HEK293 (cell line): Measurements from ENCODE around the gene HDAC7.

Experiments
- CTCF ChIA-PET: fragments of 350-600 bp; formaldehyde crosslinking; extraction: SDS; loops from one replicate; lab custom pipeline; 2021; ENCODE audit warnings: antibody characterized with exemption; lab: Yijun Ruan, JAX
- POLR2A ChIA-PET: fragments of 300-600 bp; formaldehyde crosslinking; extraction: SDS; loops from one replicate; lab custom pipeline; 2020; ENCODE audit warnings: antibody characterized with exemption, inconsistent platforms; lab: Yijun Ruan, JAX
- H3K27ac ChIP-seq: fragments of 200-500 bp; sonication (Bioruptor generic); 2 replicates; pipeline ENCODE4 v1.5.1; 2014; ENCODE audit warnings: low read depth, low read length, control low read depth, inconsistent platforms; ENCODE audit errors: extremely low read depth
- H3K36me3 ChIP-seq, 2 experiments: fragments of 200-500 bp in 1 of 2; sonication (Bioruptor generic) in 1 of 2; 1 replicate in 1 of 2; 2 replicates in 1 of 2; pipeline ENCODE4 v1.5.1; 2014 to 2017; ENCODE audit warnings: inconsistent platforms in 2 of 2, low read length in 2 of 2; ENCODE audit not compliant: control insufficient read depth in 2 of 2, insufficient read depth in 1 of 2
- H3K4me1 ChIP-seq: fragments of 200-500 bp; sonication (Bioruptor generic); 2 replicates; pipeline ENCODE4 v1.5.1; 2014; ENCODE audit warnings: mild to moderate bottlenecking, low read length, inconsistent platforms; ENCODE audit not compliant: control insufficient read depth, insufficient read depth
- H3K4me3 ChIP-seq: 2 replicates; pipeline ENCODE4 v1.5.1; 2011; ENCODE audit warnings: low read depth, mild to moderate bottlenecking, control low read depth, low read length, moderate library complexity
- H3K9me3 ChIP-seq: fragments of 200-500 bp; sonication (Bioruptor generic); 2 replicates; pipeline ENCODE4 v1.5.1; 2014; ENCODE audit warnings: low read depth, low read length, inconsistent platforms; ENCODE audit not compliant: control insufficient read depth, insufficient read depth
- GLIS1 ChIP-seq: fragments of 450-650 bp; formaldehyde crosslinking; IDR thresholded peaks from 2 replicates; pipeline ENCODE4 v1.5.1; 2016; ENCODE audit warnings: missing biosample characterization, missing genetic modification characterization
- KLF9 ChIP-seq: fragments of 450-650 bp; formaldehyde crosslinking; IDR thresholded peaks from 2 replicates; pipeline ENCODE4 v1.5.1; 2016; ENCODE audit warnings: missing biosample characterization, missing genetic modification characterization, low read depth
- TCF7L2 ChIP-seq: IDR thresholded peaks from 2 replicates; pipeline ENCODE4 v1.6.1; 2011; ENCODE audit warnings: low read depth, mild to moderate bottlenecking, inconsistent platforms, low read length, moderate library complexity, borderline replicate concordance
- ZEB2 ChIP-seq: fragments of 450-650 bp; formaldehyde crosslinking; IDR thresholded peaks from 2 replicates; pipeline ENCODE4 v1.5.1; 2016; ENCODE audit warnings: missing biosample characterization, missing genetic modification characterization
- ZIC2 ChIP-seq: fragments of 450-650 bp; formaldehyde crosslinking; IDR thresholded peaks from 2 replicates; pipeline ENCODE4 v1.5.1; 2016; ENCODE audit warnings: missing biosample characterization, missing genetic modification characterization
- ZNF121 ChIP-seq: fragments of 450-650 bp; formaldehyde crosslinking; IDR thresholded peaks from 2 replicates; pipeline ENCODE4 v1.5.1; 2016; ENCODE audit warnings: missing biosample characterization, missing genetic modification characterization
- ZNF184 ChIP-seq: fragments of 450-650 bp; IDR thresholded peaks from 2 replicates; pipeline ENCODE4 v1.5.1; 2018; ENCODE audit warnings: missing biosample characterization, mild to moderate bottlenecking, missing genetic modification characterization
- ZNF221 ChIP-seq: fragments of 450-650 bp; formaldehyde crosslinking; IDR thresholded peaks from 2 replicates; pipeline ENCODE4 v1.5.1; 2017; ENCODE audit warnings: missing biosample characterization, missing genetic modification characterization, borderline replicate concordance
- ZNF266 ChIP-seq: fragments of 450-650 bp; formaldehyde crosslinking; IDR thresholded peaks from 2 replicates; pipeline ENCODE4 v1.5.1; 2016; ENCODE audit warnings: missing biosample characterization, missing genetic modification characterization, low read depth
- ZNF280C ChIP-seq: fragments of 450-650 bp; formaldehyde crosslinking; IDR thresholded peaks from 2 replicates; pipeline ENCODE4 v1.5.1; 2016; ENCODE audit warnings: missing biosample characterization, missing genetic modification characterization
- ZNF362 ChIP-seq: fragments of 450-650 bp; formaldehyde crosslinking; IDR thresholded peaks from 2 replicates; pipeline ENCODE4 v1.5.1; 2016; ENCODE audit warnings: missing biosample characterization, missing genetic modification characterization
- ZNF404 ChIP-seq: fragments of 450-650 bp; formaldehyde crosslinking; IDR thresholded peaks from 2 replicates; pipeline ENCODE4 v1.5.1; 2017; ENCODE audit warnings: missing biosample characterization, missing genetic modification characterization
- ZNF501 ChIP-seq: fragments of 450-650 bp; formaldehyde crosslinking; IDR thresholded peaks from 2 replicates; pipeline ENCODE4 v1.5.1; 2016; ENCODE audit warnings: missing biosample characterization, missing genetic modification characterization
- ZNF560 ChIP-seq: fragments of 450-650 bp; formaldehyde crosslinking; IDR thresholded peaks from 2 replicates; pipeline ENCODE4 v1.5.1; 2017; ENCODE audit warnings: missing biosample characterization, missing genetic modification characterization, borderline replicate concordance
- ZNF768 ChIP-seq: fragments of 450-650 bp; formaldehyde crosslinking; IDR thresholded peaks from 2 replicates; pipeline ENCODE4 v1.5.1; 2018; ENCODE audit warnings: missing biosample characterization, mild to moderate bottlenecking, missing genetic modification characterization
- ZNF785 ChIP-seq: fragments of 450-650 bp; formaldehyde crosslinking; IDR thresholded peaks from 2 replicates; pipeline ENCODE4 v1.5.1; 2016; ENCODE audit warnings: missing biosample characterization, missing genetic modification characterization
- ZNF791 ChIP-seq: fragments of 450-650 bp; formaldehyde crosslinking; IDR thresholded peaks from 2 replicates; pipeline ENCODE4 v1.5.1; 2016; ENCODE audit warnings: missing biosample characterization, missing genetic modification characterization

The HDAC7 gene

GRCh38 chr12:47791351-47791746 is 28.4 kb downstream of the HDAC7 start (continued):
- TF ChIP-seq ZNF221 (tag by site-specific recombination) (no peak), KLF9 (tag by site-specific recombination) (no peak), ZNF184 (tag by site-specific recombination) (no peak), ZNF266 (no peak), ZNF280C (tag by site-specific recombination) (no peak)

- TF ChIP-seq ZIC2 (tag by site-specific recombination) (peak; percentile 50), ZNF404 (tag by site-specific recombination) (no peak)
- ChIA-PET CTCF (interaction anchor here (0.8 to 10.6 kb wide), 2 partner anchors 48 kb away, joined by 3 to 112 read pairs; no protein-coding TSS in a partner anchor), POLR2A (interaction anchor here (1.3 kb wide), 1 partner anchor 48 kb away, joined by 3 read pairs; no protein-coding TSS in a partner anchor)
- H3K36me3 ChIP-seq = peaks cover 0 to 92% of the 10 kb centered on the region in 2 experiments; a peak in 2 of 3 replicates
- H3K4me1 ChIP-seq = no peaks in the 10 kb centered on the region
- no peak overlapping the region for H3K27ac ChIP-seq
- H3K9me3 ChIP-seq = no peaks in the 10 kb centered on the region
- no peak overlapping the region for H3K4me3 ChIP-seq
Observed at GRCh38 chr12:47790676-47791350, 28.9 kb downstream of the HDAC7 start.

GRCh38 chr12:47789712-47790489 is 29.8 kb downstream of the HDAC7 start:
- TF ChIP-seq ZNF121 (tag by site-specific recombination) (no peak), ZNF791 (no peak), TCF7L2 (no peak)
- ChIA-PET POLR2A (interaction anchor here (1.3 kb wide), 1 partner anchor 49 kb away, joined by 3 read pairs; no protein-coding TSS in a partner anchor), CTCF (interaction anchor here (0.8 to 10.6 kb wide), 7 partner anchors 13 to 75 kb away, joined by 3 to 112 read pairs (median 4); no protein-coding TSS in a partner anchor)
- Histone ChIP-seq H3K4me3 (no peak overlapping the region), H3K27ac (no peak overlapping the region), H3K36me3 (peaks cover 0 to 93% of the 10 kb centered on the region in 2 experiments; a peak in 2 of 3 replicates), H3K9me3 (no peaks in the 10 kb centered on the region), H3K4me1 (no peaks in the 10 kb centered on the region)

DNA sequence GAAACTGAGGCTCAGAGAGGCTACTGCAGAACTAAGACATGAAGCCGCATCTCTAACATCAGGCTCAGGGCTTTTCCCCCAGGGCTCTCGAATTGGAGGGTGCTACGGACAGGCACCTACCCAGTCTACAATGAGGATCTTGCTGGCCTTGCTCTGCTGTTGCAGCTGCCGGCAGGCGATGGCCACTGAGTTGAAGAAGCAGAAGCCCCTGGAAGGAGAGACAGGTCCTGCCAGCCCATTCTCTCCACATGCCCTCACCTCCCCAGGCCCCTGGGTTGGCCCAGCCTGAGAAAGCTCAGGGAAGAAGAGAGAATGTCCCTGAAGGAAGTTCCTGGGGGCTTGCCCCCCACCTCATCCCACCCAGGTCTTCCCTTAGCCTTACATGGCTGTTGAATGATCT is 30.6 kb downstream of the HDAC7 start:
- no peaks in the 10 kb centered on the region for H3K9me3 ChIP-seq
- POLR2A ChIA-PET = interaction anchor here (0.6 to 1.3 kb wide), 2 partner anchors 21 to 49 kb away, joined by 3 to 4 read pairs; no protein-coding TSS in a partner anchor
- H3K4me1 ChIP-seq = no peaks in the 10 kb centered on the region
- no peak for TF ChIP-seq ZNF785 (tag by site-specific recombination)
- TF ChIP-seq ZNF768 (tag by site-specific recombination) = no peak
- no peak for TF ChIP-seq ZEB2 (tag by site-specific recombination)
- TF ChIP-seq ZNF501 (tag by site-specific recombination) = no peak
- no peak for TF ChIP-seq ZNF560 (tag by site-specific recombination)
- no peak for TF ChIP-seq GLIS1 (tag by site-specific recombination)
- no peak for TF ChIP-seq ZNF362 (tag by site-specific recombination)
- TF ChIP-seq, all 188 proteins: peak for 0
- CTCF ChIA-PET = interaction anchor here (1.1 to 10.6 kb wide), 7 partner anchors 23 to 74 kb away, joined by 3 to 112 read pairs (median 4); no protein-coding TSS in a partner anchor
- H3K4me3 ChIP-seq = no peak overlapping the region
- H3K27ac ChIP-seq = no peak overlapping the region
- peaks cover 0 to 93% of the 10 kb centered on the region in 2 experiments; a peak in 2 of 3 replicates for H3K36me3 ChIP-seq
